GM12878 (cell line): ENCODE data around the gene MPHOSPH8. TPM values are rescaled to one million over a fixed set of nuclear protein-coding genes. Genes with fewer than 3 reads are reported as not detected.

Source experiments
- CBX3 ChIP-seq: fragments of 200-600 bp; sonication (generic); IDR thresholded peaks from 2 replicates; pipeline ENCODE4 v1.6.1; 2016; ENCODE audit warnings: low read depth, borderline replicate concordance
- CHD2 ChIP-seq: IDR thresholded peaks from 2 replicates; pipeline ENCODE4 v1.6.1; 2011; ENCODE audit warnings: low read depth, low read length, improper control_type of control experiment, borderline replicate concordance
- CUX1 ChIP-seq: IDR thresholded peaks from 2 replicates; pipeline ENCODE4 v1.6.1; 2012; ENCODE audit warnings: improper control_type of control experiment, low read depth, low read length; ENCODE audit not compliant: insufficient replicate concordance
- FOS ChIP-seq: IDR thresholded peaks from 3 replicates; pipeline ENCODE4 v1.6.1; 2011; ENCODE audit warnings: borderline replicate concordance; ENCODE audit not compliant: insufficient read length; ENCODE audit errors: extremely low read depth
- GABPA ChIP-seq: IDR thresholded peaks from 2 replicates; pipeline ENCODE4 v1.6.1; 2014; ENCODE audit warnings: antibody characterized with exemption, low read depth, mild to moderate bottlenecking, inconsistent platforms
- IKZF1 ChIP-seq: fragments of 450-650 bp; conservative IDR thresholded peaks from 2 replicates; pipeline ENCODE4 v1.6.1; 2017; ENCODE audit warnings: antibody characterized with exemption, mild to moderate bottlenecking
- JUNB ChIP-seq: IDR thresholded peaks from 2 replicates; pipeline ENCODE4 v1.6.1; 2016; ENCODE audit warnings: antibody characterized with exemption, mild to moderate bottlenecking
- NFYA ChIP-seq: IDR thresholded peaks from 2 replicates; pipeline ENCODE4 v1.6.1; 2011; ENCODE audit warnings: low read depth, mild to moderate bottlenecking, low read length, improper control_type of control experiment, borderline replicate concordance
- POLR2A ChIP-seq: IDR thresholded peaks from 2 replicates; pipeline ENCODE4 v1.6.1; 2011; ENCODE audit warnings: low read depth, mild to moderate bottlenecking, low read length
- RCOR1 ChIP-seq: conservative IDR thresholded peaks from 2 replicates; pipeline ENCODE4 v1.6.1; 2012; ENCODE audit warnings: low read depth, low read length, improper control_type of control experiment
- SRF ChIP-seq, 2 experiments: IDR thresholded peaks; 2 replicates each; pipeline ENCODE4 v1.6.1; 2011; ENCODE audit warnings: low read depth in 2 of 2, low read length in 2 of 2, mild to moderate bottlenecking in 1 of 2, moderate library complexity in 1 of 2
- TAF1 ChIP-seq: IDR thresholded peaks from 2 replicates; pipeline ENCODE4 v1.6.1; 2011; ENCODE audit warnings: mild to moderate bottlenecking, low read depth, low read length, borderline replicate concordance
- YY1 ChIP-seq: IDR thresholded peaks from 2 replicates; pipeline ENCODE4 v1.6.1; 2011; ENCODE audit warnings: low read depth, mild to moderate bottlenecking, low read length
- ZNF207 ChIP-seq: fragments of 450-650 bp; IDR thresholded peaks from 2 replicates; pipeline ENCODE4 v1.6.1; 2014; ENCODE audit warnings: antibody characterized with exemption, mild to moderate bottlenecking, borderline replicate concordance
- polyA plus RNA-seq, 11 experiments: library from polyadenylated mRNA; depleted of rRNA in 4 of 11; unstranded in 6 of 11; stranded (reverse) in 5 of 11; fragments of >200 nt; fragmentation: Nextera tagmentation in 4 of 11; fragmentation: Illumina TruSeq in 1 of 11; extraction: Ambion mirVana in 4 of 11; extraction: Trizol in 1 of 11; gene quantifications; 1 replicate in 1 of 11; 2 replicates in 10 of 11; pipeline versions ENCODE4 v1.2.1 to v1.2.3, GENCODE V29; 2011 to 2016; ENCODE audit warnings: inconsistent platforms in 2 of 11, missing spikeins in 2 of 11, low read depth in 1 of 11
- total RNA-seq, 4 experiments: library from RNA; depleted of rRNA in 3 of 4; stranded (reverse); fragments of >200 nt in 3 of 4; fragmentation: Illumina TruSeq in 1 of 4; extraction: Trizol in 1 of 4; gene quantifications; 2 replicates each; pipeline versions ENCODE4 v1.2.1 to v1.2.3, GENCODE V29; 2013 to 2021
- TF ChIP-seq, protein P1 (sequence below): fragments of 450-650 bp; IDR thresholded peaks from 2 replicates; pipeline ENCODE4 v1.6.1; 2017; ENCODE audit warnings: low read depth, mild to moderate bottlenecking, moderate library complexity
- TF ChIP-seq, protein P2 (sequence below): fragments of 450-650 bp; IDR thresholded peaks from 2 replicates; pipeline ENCODE4 v1.6.1; 2016; ENCODE audit warnings: mild to moderate bottlenecking, moderate library complexity, borderline replicate concordance
- TF ChIP-seq, protein P3 (sequence below): fragments of 450-650 bp; IDR thresholded peaks from 2 replicates; pipeline ENCODE4 v1.6.1; 2014; ENCODE audit warnings: mild to moderate bottlenecking

The MPHOSPH8 gene
- total and polyA plus RNA-seq, 10 of the 15 experiments (the other 5 are each of a cell fraction or from before 2014, with no cell fraction given), result 15.9 to 34.9 (median 26.9) TPM

DNA sequence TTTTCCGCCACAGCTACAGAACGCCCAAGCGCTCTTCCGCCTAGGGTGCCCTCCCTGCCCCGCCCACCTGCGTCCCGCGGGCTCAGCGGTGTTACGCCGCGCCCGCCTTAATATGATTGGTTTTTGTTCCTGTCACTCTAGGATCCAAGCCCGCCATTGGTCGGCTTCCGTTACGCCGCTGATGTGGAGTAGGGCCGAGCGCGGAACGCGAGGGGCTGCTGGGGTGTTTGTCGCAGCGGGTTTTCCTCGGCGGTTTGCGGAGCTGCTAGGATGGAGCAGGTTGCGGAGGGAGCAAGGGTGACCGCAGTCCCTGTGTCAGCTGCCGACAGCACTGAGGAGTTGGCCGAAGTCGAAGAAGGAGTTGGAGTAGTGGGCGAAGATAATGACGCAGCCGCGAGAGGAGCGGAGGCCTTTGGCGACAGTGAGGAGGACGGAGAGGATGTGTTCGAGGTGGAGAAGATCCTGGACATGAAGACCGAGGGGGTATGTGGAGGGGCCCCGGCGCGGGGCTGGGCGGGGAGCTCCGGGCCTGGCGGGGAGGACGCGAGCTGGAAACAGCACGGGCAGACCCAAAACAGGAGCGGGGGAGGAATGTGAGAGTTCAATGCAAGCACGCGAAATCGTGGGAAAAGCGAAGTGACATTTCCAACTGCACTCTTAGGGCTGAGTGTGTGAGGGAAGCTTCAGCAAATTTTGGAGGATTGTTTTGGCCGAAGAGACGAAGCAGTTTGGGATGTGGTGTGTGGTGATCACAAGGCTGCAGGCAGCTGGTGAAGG, at the start of gene MPHOSPH8 (continued):
- TF ChIP-seq, protein P1, sequence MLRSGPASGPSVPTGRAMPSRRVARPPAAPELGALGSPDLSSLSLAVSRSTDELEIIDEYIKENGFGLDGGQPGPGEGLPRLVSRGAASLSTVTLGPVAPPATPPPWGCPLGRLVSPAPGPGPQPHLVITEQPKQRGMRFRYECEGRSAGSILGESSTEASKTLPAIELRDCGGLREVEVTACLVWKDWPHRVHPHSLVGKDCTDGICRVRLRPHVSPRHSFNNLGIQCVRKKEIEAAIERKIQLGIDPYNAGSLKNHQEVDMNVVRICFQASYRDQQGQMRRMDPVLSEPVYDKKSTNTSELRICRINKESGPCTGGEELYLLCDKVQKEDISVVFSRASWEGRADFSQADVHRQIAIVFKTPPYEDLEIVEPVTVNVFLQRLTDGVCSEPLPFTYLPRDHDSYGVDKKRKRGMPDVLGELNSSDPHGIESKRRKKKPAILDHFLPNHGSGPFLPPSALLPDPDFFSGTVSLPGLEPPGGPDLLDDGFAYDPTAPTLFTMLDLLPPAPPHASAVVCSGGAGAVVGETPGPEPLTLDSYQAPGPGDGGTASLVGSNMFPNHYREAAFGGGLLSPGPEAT, result no peak
- peak; percentile 63; the same call in 1 of the 2 replicates for TF ChIP-seq TAF1
- no peak for TF ChIP-seq CBX3
- peak; percentile 32 for TF ChIP-seq NFYA
- TF ChIP-seq GABPA, result peak; percentile 45; the same call in 1 of the 2 replicates
- TF ChIP-seq, protein P2, sequence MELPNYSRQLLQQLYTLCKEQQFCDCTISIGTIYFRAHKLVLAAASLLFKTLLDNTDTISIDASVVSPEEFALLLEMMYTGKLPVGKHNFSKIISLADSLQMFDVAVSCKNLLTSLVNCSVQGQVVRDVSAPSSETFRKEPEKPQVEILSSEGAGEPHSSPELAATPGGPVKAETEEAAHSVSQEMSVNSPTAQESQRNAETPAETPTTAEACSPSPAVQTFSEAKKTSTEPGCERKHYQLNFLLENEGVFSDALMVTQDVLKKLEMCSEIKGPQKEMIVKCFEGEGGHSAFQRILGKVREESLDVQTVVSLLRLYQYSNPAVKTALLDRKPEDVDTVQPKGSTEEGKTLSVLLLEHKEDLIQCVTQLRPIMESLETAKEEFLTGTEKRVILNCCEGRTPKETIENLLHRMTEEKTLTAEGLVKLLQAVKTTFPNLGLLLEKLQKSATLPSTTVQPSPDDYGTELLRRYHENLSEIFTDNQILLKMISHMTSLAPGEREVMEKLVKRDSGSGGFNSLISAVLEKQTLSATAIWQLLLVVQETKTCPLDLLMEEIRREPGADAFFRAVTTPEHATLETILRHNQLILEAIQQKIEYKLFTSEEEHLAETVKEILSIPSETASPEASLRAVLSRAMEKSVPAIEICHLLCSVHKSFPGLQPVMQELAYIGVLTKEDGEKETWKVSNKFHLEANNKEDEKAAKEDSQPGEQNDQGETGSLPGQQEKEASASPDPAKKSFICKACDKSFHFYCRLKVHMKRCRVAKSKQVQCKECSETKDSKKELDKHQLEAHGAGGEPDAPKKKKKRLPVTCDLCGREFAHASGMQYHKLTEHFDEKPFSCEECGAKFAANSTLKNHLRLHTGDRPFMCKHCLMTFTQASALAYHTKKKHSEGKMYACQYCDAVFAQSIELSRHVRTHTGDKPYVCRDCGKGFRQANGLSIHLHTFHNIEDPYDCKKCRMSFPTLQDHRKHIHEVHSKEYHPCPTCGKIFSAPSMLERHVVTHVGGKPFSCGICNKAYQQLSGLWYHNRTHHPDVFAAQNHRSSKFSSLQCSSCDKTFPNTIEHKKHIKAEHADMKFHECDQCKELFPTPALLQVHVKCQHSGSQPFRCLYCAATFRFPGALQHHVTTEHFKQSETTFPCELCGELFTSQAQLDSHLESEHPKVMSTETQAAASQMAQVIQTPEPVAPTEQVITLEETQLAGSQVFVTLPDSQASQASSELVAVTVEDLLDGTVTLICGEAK, result peak; percentile 32; the same call in 1 of the 2 replicates
- TF ChIP-seq, protein P3, sequence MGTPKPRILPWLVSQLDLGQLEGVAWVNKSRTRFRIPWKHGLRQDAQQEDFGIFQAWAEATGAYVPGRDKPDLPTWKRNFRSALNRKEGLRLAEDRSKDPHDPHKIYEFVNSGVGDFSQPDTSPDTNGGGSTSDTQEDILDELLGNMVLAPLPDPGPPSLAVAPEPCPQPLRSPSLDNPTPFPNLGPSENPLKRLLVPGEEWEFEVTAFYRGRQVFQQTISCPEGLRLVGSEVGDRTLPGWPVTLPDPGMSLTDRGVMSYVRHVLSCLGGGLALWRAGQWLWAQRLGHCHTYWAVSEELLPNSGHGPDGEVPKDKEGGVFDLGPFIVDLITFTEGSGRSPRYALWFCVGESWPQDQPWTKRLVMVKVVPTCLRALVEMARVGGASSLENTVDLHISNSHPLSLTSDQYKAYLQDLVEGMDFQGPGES, result peak; percentile 86
- TF ChIP-seq JUNB, result no peak
- TF ChIP-seq SRF (IDR thresholded peaks at IDR 0.05; ENCODE audit: low read depth in 2 of 2, low read length in 2 of 2), result no peak
- TF ChIP-seq RCOR1, result 0 out of 2 replicates have a peak, but pooled peaks have one; percentile 31
- TF ChIP-seq YY1, result 0 out of 2 replicates have a peak, but pooled peaks have one; percentile 26
- TF ChIP-seq POLR2A, result peak; percentile 83
- TF ChIP-seq IKZF1, result 0 out of 2 replicates have a peak, but pooled peaks have one; percentile 18
- TF ChIP-seq ZNF207, result no peak
- TF ChIP-seq CHD2, result peak; percentile 92; the same call in 1 of the 2 replicates
- no peak for TF ChIP-seq CUX1
- peak; percentile 76 for TF ChIP-seq FOS
